Measurements from ENCODE around the gene COX4I2. TPM values are rescaled to one million over a fixed set of nuclear protein-coding genes. Genes with fewer than 3 reads are reported as not detected.
"Not testable (repeated sequence)": the region's sequence is repeated elsewhere in the genome, so short reads cannot be mapped to it uniquely, and the experiment has no call there.

Gene COX4I2
- total RNA-seq (2014; rRNA removed; shearing (Covaris generic); ENCODE audit: low replicate concordance), result not detected in 2 replicates

DNA sequence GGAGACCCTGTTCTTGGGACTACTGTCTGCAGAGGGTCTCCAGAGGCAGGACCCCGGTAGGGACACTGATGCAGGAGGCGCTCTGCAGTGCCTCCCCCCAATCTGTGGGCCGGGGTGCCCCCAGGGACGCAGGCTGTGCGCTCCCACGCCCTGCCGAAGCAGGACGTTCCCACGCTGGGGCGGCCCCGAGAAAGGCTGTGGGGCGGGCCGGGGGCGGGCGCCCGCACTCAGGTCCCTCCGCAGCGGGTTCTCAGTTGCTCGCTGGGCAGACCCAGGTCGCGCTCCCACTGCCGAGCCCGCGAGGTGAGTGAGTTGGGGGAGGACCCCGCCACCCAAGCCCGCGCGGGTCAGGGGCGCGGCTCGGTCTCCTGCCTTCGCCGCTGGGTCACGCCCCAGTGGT is at the start of gene COX4I2:
Gene COX4I2 (plus strand): TSS at position 253 of the 400 bp plus-strand sequence. CDS start 1,106 bp downstream, outside the sequence.
- DNase-seq (ENCODE audit: low read depth), result no peak
- in situ Hi-C loops (cut with HindIII; ENCODE audit: low pct_unique_long_range_greater_than_20kb, low sequenced_read_pairs), result no loop called here

DNA sequence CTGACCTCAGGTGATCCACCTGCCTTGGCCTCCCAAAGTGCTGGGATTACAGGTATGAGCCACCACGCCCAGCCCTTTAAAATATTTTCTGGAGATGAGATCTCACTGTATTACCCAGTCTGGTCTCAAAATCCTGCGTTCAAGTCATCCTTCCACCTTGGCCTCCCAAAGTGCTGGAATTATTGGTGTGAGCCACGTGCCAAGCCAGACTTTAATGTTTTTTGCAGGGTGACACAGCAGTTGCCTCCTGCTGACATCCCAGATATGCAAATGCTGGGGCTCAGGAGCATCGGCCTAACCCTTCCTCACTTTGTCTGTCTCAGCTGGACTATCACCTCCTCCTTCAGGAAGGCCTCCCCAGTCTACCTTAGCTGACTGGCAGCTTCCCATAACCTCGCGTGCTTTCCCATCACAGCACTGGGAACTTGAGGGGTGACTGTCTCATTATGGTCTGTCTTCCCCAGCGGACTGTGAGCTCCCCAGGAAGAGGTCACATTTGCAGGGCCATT is 46.9 kb upstream of the COX4I2 start:
- peak; percentile 15 for DNase-seq (ENCODE audit: low read depth)
- in situ Hi-C loops (cut with HindIII; ENCODE audit: low pct_unique_long_range_greater_than_20kb, low sequenced_read_pairs), result no loop called here

DNA sequence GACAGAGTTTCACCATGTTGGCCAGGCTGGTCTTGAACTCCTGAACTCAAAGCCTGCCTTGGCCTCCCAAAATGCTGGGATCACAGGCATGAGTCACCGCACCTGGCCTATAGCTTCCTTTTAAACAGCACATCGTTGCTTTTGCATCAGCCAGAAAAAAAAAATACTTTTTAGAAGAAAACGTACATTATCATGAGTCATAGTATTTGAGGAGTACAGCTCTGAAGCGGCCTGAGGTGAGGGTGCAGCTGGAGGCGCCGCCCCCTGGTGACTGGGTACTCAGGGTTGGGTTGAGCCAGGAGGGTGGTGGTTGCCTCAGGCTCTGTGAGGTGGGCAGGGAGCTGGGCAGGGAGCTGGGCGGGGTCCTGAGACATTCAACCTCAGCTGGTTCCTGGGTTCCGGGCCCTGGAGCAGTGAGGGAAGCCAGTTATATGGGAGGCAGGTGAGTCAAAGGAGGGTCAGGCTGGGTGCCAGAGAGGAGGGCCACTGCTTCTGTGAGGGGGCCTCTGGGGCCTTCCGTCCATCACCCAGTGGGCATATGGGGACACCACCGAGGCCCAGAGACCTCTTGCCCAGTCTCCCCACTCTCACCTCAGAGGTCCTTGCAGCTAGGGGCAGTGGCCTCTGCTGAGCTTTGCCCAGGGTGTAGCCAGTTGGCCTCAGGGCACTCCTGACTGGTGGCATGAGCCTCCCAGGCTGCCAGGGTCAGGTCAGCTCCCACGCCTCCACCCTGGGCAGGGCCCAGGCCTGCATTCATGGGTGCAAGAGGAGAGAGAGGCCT is 44.3 kb upstream of the COX4I2 start:
- in situ Hi-C loops (cut with HindIII; ENCODE audit: low pct_unique_long_range_greater_than_20kb, low sequenced_read_pairs), result no loop called here
- peak; percentile 100 for DNase-seq (ENCODE audit: low read depth)

DNA sequence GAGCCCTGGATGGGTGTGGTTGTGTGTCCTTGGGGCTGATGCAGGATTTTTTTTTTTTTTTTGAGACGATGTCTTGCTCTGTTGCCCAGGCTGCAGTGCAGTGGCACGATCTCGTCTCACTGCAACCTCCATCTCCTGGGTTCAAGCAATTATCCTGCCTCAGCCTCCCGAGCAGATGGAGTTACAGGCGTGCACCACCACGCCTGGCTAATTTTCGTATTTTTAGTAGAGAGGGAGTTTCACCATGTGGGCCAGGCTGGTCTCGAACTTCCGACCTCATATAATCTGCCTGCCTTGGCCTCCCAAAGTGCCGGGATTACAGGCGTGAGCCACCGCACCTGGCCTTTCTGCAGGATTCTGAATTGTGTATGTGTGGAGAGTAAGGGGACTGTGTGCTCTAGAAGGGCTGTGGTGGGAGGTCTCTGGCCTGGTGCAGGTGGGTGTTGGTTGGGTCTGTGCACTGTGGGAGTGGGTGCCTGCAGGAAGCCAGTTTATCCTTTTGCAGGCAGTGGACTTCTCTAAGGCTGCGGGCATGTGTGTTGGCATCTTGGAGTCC is 43.6 kb upstream of the COX4I2 start:
- DNase-seq (ENCODE audit: low read depth), result no peak
- in situ Hi-C loops (cut with HindIII; ENCODE audit: low pct_unique_long_range_greater_than_20kb, low sequenced_read_pairs), result no loop called here

DNA sequence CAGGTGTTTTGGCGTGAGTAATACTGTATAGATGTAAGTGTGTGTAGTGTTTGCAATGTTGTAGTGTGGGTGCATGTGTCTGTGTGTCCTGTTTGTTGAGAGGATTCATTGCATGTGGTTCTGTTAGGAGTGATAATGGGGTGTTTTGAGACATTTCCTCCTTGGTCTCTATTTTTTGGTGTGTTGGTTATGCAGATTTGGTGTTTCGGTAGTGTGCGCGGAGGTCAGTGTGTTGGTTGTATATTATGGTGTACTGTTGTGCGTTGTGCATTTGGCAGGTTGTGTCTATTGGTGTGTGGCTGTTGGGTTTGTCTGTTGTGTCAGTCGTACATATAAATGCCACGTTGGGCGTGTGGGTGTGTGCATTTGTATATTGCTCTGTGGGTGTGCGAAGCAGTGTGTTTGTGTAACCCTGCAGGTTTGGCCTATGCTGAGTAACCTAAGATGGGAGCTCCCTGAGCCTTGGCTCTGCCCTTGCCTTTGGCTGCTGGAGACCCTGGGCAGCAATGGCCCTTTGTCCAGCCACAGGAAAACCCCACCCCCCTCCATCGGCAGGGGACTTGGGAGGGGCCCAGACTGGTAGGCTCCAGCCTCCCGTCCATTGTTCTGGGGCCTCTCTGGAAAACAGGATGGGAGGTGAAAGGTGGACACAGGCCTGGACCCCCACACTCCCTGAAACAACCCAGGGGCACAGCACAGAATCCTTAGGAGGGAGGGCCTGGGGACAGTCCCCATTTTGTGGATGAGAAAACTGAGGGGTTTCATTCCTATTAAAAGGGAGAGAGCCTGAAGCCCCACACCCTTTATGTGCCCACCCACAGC is 42.9 kb upstream of the COX4I2 start:
- in situ Hi-C loops (cut with HindIII; ENCODE audit: low pct_unique_long_range_greater_than_20kb, low sequenced_read_pairs), result no loop called here
- peak; percentile 86 for DNase-seq (ENCODE audit: low read depth)

DNA sequence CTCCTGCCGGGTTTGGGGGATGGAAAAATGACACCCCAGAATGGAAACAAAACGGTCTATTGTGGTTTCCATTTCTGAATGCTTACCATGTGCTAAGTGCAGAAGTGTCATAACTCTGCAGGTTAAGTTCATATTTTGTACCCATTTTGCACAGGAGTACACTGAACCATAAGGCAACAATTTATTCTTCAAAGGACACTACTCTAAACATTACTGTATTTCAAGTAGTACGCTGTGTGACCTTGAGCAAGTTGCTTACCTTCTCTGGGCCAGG is 42.4 kb upstream of the COX4I2 start:
- in situ Hi-C loops (cut with HindIII; ENCODE audit: low pct_unique_long_range_greater_than_20kb, low sequenced_read_pairs), result no loop called here
- DNase-seq (ENCODE audit: low read depth), result no peak

DNA sequence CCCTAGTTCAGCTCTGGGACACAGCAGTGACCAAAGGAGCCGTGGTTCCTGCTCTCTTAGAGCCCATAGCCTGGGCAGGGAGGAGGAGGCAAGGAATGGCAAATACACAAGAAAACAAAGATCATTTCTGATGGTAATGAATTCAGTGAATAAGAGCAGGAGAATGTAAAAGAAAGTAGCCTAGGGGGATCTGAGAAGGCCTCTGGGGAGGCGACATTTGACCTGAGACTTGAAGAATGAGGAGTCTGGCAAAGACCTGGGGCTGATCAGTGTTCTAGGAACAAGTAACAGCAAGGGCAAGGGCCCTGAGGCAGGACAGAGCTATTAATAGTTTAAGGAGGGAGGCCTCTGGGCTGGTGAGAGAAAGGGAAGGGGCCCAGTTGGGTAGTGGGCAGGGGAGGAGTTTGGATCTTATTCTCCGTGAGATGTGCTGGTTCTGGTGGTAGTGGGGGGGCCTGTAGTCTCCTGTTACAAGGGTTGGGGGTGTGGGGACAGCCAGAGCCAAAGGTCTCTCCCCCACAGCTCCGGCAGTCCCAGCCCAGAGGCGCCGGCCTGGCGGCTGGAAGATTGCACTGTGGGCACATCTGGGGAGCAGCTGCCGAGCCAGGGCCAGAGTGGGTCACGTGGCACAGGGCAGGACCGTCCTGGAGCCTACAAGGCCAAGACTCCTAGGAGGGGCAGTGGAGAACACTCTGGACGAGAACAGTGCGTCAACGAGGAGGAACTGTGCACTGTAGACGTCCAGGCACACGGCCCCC is 41.9 kb upstream of the COX4I2 start:
- in situ Hi-C loops (cut with HindIII; ENCODE audit: low pct_unique_long_range_greater_than_20kb, low sequenced_read_pairs), result no loop called here
- peak; percentile 98 for DNase-seq (ENCODE audit: low read depth)

DNA sequence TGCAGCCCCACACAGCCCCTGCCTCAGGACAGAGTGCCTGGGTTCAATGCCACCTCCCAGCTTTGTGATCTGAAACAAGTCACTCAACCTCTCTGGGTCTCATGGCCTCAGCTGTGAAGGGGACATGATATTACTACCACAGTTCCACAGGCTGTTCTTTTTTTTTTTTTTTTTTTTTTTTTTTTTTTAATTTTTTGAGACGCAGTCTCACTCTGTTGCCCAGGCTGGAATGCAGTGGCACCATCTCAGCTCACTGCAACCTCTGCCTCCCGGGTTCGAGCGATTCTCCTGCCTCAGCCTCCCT is 41.3 kb upstream of the COX4I2 start:
- DNase-seq (ENCODE audit: low read depth); in situ Hi-C loops (cut with HindIII; ENCODE audit: low pct_unique_long_range_greater_than_20kb, low sequenced_read_pairs): not testable (repeated sequence)

DNA sequence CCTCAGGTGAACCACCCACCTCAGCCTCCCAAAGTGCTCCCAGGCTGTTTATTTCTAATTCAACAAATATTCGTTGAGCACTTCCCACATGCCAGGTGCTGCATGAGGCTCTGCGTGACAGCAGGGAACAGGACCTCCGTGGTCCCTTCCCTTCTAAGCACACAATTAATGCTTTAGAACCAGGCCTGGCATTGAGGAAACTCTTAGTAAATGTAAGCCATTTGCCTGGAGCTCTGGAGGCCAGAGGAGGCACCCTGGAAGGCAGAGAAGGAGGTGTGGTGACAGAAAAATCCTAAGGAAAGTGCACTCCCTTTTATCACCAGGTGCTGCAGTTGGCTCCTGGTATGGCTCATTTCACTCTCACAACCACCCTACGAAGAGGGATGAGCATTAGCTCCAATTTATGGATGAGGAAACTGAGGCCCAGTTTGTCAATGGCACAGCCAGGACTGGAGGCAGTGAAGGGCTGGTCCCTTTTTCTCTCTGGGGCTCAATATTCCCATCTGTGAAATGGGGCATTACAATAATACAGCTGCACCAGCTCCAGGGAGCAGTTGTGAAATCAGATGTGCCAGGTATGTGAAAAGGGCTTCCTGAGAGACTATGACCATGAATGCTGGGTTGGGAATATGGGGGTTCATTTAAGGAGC is 40.8 kb upstream of the COX4I2 start:
- DNase-seq (ENCODE audit: low read depth), result peak; percentile 44
- in situ Hi-C loops (cut with HindIII; ENCODE audit: low pct_unique_long_range_greater_than_20kb, low sequenced_read_pairs), result no loop called here

DNA sequence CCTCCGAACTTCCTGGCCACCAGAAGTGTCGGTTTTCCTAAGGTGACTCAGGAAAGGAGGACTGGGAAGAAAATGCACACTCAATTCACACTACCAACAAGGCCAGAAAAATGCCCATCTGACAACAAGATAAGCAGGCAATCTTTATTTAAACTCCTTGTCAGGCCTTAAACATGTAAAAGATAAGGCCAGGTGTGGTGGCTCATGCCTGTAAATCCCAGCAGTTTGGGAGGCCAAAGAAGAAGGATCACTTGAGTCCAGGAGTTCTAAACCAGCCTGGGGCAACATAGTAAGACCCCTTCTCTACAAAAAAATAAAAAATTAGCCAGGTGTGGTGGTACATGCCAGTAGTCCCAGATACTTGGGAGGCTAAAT is 40.2 kb upstream of the COX4I2 start:
- in situ Hi-C loops (cut with HindIII; ENCODE audit: low pct_unique_long_range_greater_than_20kb, low sequenced_read_pairs), result no loop called here
- DNase-seq (ENCODE audit: low read depth), result no peak

DNA sequence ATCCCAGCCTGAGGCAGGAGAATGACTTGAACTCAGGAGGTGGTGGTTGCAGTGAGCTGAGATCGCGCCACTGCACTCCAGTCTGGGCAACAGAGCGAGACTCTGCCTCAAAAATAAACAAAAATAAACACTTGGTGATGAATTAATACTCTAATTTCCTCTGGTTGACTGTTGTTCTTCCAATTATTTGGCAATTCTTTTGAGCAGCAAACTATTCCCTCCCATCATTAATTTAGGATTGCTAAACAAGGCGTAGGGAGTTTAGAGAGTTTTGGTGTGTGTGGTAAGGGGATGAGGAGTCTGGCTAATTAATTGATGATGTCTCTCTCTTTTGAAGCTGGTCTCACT is 35.3 kb upstream of the COX4I2 start:
- in situ Hi-C loops (cut with HindIII; ENCODE audit: low pct_unique_long_range_greater_than_20kb, low sequenced_read_pairs), result no loop called here
- no peak for DNase-seq (ENCODE audit: low read depth)

DNA sequence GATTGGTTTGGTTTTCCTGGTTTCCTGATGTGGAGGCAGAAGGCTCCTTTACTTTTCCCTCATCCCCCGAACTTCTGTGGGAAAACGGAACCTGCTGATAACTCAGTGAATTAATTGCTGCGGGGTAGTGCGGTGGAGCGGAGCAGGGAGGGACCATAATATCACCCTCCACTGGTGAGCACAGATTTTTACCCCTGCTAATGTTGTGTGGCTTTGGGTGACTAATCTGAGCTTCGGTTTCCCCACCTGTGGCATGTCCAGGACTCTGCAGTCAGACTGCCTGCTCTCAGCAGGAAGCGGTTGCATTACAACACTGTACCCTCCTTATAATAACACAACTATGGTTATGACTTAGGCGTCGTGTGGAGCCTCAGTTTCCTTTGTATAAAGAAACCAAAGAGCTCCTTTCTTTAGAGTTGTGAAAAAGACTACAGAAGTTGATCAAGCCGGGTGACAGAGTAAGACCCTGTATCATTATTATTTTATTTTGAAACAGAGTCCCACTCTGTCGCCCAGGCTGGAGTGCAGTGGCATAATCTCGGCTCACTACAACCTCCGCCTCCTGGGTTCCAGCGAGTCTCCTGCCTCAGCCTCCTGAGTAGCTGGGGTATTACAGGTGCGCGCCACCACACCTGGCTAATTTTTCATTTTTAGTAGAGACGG is 34.8 kb upstream of the COX4I2 start:
- peak; percentile 97 for DNase-seq (ENCODE audit: low read depth)
- in situ Hi-C loops (cut with HindIII; ENCODE audit: low pct_unique_long_range_greater_than_20kb, low sequenced_read_pairs), result no loop called here

DNA sequence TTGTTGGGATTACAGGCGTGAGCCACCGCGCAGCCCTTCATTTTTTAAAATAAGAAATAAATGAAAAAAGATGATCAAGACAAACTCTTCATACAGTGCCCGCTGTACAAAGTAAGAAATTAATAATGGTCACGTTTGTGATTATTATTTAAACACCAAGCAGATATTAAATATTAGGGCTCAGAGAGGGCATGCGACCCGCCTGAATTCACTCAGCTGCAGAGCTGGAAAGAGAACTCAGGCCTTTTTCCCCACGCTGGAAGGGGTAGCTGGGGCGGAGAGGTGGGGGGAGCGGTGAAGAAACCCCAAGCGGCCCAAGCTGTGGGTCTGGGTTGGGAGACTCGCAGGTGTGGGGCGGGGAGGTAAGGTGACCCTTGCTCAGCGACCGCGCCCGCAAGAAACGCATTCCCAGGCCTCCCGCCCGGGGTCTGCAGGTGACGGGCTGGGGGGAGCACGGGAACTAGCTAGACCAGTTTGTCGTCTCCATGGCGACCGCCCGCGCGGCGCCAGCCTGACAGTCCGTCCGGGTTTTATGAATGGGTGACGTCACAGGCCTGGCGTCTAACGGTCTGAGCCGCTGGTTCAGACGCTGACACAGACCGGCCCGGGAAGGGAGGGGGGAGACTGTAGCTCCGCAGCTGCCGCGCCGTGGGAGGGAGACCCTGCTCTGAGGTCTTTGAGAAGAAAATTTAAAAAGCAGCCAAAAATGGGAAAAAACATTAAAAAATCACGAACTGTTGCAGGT is 33.7 kb upstream of the COX4I2 start:
- DNase-seq (ENCODE audit: low read depth), result peak; percentile 99
- in situ Hi-C loops (cut with HindIII; ENCODE audit: low pct_unique_long_range_greater_than_20kb, low sequenced_read_pairs), result no loop called here

DNA sequence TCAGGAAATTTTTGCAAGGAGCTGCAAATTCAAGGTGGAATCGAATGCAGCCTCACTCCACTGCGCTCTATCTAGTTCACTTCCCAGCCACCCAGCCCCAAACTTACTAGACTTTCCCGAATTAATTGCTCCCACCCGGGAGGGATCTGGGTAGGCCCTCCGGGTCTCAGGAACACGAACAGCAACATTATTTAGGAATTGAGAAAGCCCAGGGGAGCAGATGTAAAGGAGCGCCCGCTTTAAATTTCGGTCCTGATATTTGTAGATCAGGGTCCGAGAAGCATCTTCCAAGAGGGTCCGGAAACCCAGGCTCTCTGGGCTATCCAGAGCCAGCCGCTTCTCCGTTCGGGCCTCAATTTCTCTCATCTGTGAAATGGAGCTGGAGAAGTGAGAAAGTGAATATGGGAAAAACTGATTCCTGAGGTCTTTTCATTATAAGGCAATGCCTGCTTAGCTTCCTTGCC is 33.1 kb upstream of the COX4I2 start:
- DNase-seq (ENCODE audit: low read depth), result no peak
- in situ Hi-C loops (cut with HindIII; ENCODE audit: low pct_unique_long_range_greater_than_20kb, low sequenced_read_pairs), result no loop called here

DNA sequence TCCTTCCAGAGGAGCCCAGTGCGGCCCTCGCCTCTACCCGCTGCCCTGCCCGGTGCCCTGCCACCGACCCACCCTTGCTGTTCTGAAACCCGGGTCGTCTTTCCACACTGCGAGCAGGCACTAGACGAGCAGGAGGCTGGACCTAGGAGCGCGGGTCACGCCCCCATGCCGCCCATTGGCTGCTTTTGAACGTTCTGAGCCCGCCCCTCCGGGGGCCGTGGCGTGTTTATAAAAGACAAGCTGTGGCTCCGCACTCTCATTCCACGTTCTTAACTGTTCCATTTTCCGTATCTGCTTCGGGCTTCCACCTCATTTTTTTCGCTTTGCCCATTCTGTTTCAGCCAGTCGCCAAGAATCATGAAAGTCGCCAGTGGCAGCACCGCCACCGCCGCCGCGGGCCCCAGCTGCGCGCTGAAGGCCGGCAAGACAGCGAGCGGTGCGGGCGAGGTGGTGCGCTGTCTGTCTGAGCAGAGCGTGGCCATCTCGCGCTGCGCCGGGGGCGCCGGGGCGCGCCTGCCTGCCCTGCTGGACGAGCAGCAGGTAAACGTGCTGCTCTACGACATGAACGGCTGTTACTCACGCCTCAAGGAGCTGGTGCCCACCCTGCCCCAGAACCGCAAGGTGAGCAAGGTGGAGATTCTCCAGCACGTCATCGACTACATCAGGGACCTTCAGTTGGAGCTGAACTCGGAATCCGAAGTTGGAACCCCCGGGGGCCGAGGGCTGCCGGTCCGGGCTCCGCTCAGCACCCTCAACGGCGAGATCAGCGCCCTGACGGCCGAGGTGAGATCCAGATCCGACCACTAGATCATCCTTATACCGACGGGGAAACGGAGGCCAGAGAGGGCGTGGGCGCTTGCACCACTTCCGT is 32.4 kb upstream of the COX4I2 start, which contains the start of gene ID1:
Gene ID1 (plus strand): TSS at position 259 of the 871 bp plus-strand sequence. CDS start 99 bp downstream, at position 358.
- in situ Hi-C loops (cut with HindIII; ENCODE audit: low pct_unique_long_range_greater_than_20kb, low sequenced_read_pairs), result no loop called here

More for the DNA sequence above, 32.4 kb upstream of the COX4I2 start, which contains the start of gene ID1:
- peak; percentile 99 for DNase-seq (ENCODE audit: low read depth)
